ENCODE measurements around the gene SYNPO2.
"Not testable (repeated sequence)": the region's sequence is repeated elsewhere in the genome, so short reads cannot be mapped to it uniquely, and the experiment has no call there.

The SYNPO2 gene, protein sequence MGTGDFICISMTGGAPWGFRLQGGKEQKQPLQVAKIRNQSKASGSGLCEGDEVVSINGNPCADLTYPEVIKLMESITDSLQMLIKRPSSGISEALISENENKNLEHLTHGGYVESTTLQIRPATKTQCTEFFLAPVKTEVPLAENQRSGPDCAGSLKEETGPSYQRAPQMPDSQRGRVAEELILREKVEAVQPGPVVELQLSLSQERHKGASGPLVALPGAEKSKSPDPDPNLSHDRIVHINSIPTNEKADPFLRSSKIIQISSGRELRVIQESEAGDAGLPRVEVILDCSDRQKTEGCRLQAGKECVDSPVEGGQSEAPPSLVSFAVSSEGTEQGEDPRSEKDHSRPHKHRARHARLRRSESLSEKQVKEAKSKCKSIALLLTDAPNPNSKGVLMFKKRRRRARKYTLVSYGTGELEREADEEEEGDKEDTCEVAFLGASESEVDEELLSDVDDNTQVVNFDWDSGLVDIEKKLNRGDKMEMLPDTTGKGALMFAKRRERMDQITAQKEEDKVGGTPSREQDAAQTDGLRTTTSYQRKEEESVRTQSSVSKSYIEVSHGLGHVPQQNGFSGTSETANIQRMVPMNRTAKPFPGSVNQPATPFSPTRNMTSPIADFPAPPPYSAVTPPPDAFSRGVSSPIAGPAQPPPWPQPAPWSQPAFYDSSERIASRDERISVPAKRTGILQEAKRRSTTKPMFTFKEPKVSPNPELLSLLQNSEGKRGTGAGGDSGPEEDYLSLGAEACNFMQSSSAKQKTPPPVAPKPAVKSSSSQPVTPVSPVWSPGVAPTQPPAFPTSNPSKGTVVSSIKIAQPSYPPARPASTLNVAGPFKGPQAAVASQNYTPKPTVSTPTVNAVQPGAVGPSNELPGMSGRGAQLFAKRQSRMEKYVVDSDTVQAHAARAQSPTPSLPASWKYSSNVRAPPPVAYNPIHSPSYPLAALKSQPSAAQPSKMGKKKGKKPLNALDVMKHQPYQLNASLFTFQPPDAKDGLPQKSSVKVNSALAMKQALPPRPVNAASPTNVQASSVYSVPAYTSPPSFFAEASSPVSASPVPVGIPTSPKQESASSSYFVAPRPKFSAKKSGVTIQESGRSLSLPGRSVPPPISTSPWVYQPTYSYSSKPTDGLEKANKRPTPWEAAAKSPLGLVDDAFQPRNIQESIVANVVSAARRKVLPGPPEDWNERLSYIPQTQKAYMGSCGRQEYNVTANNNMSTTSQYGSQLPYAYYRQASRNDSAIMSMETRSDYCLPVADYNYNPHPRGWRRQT

DNA sequence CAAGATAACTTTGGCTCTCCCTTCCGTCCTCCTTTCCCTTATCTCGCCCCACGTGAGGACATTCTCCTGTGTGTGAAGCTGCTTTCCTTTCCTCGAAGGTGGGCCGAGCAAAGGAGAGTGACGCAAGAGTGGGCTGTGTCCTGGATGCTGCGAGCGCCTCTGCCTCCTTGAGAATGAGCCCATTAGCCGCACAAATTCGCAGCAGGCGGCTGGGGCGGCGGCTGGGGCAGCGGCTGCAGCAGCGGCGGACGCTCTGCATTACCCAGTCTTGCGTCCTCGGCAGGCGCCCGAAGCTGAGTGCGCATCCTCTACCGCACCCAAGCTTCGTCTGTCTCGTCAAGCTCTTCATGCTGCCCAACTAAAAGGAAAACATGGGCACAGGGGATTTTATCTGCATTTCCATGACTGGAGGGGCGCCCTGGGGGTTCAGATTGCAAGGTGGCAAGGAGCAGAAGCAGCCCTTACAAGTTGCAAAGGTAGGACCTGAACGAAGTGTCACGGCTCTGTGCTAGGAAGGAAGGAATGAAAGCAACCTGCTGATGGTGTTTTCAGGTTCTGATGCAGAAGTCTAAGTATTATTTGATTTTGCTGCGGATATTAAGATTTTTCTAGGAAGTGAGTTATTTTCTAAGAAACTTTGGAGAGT, at the start of gene SYNPO2:
Gene SYNPO2, plus strand, starts transcription at position 189 of the 646 bp plus-strand sequence. Its CDS starts 183 bp downstream, at position 372.
- peak; percentile 37 for DNase-seq

- DNase-seq, result no peak
Measured at GRCh38 chr4:118839221-118839927, 49.3 kb upstream of the SYNPO2 start.

DNA sequence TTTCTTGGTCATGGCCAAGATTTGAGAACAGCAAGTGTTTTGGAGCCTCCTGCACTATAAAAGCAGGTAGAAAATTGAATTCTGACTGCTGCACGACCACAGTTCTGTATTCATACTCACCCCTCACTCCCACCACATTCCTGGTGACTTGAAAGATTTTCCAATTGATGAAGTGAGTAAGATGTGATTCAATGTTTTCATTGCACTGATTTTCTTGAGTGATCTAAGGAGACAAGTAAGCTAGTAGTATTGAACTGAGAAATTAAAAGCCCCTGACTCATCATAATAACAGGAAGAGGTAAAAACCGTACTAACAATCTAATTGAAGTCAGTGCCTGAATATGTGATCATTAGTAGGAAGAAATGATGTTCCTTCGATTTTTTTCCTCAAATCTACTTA, 46.6 kb upstream of the SYNPO2 start:
- no peak for DNase-seq

DNA sequence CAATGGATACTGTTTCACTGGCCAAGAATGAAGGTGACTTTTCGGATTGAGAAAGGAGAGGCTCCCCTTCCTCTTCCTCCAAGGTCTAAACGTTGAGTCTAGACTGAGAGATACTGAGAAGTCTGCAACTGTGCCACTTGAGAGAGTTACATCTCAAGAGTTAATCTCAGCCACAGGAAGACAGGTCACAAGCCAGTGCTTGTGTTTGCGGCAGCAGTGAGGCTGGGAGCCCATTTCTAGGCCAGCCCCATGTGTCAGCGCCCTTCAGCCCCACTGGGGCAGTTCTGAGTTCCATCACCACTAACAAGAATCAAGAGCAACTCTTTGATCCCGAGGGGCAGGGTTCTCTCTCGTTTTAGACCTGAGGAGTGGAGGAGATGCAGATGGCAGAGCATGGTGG, 45.4 kb upstream of the SYNPO2 start:
- no peak for DNase-seq

GRCh38 chr4:118845552-118846050, 43.1 kb upstream of the SYNPO2 start:
- no peak for DNase-seq

DNA sequence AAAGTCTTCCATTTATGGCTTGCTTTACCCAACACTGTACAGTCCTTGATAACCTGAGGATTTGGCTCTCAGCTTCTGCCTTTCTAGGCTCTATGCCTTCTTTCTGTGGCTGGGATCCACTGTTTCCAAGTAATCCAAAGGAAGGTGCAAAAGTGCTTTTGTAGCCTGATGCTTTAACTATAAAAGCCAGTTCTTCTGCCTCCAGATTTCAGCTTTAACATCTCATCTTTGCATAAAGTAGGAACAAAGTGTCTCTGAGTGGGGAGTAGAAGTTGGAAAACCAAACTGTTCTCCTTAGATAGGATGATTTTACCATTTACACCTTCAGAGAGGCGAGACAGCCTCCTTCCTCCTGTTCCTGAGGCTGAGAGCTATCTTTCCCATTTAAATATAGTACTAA, 41.7 kb upstream of the SYNPO2 start:
- no peak for DNase-seq

DNA sequence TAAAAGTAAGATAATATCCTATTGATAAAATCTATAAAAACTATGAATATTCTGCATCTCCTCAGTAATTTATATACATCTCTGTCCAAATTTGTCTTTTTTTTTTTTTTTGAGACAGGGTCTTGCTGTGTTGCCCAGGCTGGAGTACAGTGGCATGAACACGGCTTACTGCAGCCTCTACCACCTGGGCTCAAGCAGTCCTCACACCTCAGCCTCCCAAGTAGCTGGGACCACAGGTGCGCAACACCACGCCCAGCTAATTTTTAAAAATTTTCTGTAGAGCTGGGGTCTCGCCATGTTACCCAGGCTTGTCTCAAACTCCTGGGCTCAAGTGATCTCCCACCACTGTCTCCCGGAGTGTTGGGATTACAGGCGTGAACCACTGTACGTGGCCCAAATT, 40.4 kb upstream of the SYNPO2 start:
- no peak for DNase-seq

GRCh38 chr4:118848901-118849300, 39.8 kb upstream of the SYNPO2 start:
- no peak for DNase-seq

DNA sequence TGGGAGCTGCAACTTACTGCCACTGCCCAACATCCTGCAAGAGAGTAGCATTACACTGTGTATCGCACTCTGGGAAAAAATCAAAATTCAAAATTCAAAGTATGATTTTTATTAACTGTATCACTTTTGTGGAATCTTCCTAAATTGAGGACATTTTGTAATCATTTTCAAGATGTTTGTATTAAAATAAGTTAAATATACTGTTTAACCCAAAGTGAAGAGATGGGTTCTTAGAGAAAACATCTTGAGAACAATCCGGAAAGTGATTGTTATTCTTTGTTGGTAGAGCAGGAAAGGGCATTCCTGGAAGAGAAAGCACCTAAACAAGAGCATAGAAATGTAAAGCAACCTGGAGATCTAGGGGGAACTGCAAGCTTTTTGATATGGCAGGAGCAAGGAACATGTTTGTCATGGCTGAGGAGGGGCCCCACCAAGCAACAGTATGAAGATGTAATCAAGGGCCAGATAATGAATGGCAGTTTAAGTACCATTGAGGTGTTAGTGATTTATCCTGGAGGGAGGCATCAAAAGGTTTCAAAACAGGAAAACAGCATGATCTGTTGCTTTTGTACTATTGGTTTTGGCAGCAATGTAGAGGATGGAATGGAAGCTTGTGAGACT, 38.7 kb upstream of the SYNPO2 start:
- no peak for DNase-seq

DNA sequence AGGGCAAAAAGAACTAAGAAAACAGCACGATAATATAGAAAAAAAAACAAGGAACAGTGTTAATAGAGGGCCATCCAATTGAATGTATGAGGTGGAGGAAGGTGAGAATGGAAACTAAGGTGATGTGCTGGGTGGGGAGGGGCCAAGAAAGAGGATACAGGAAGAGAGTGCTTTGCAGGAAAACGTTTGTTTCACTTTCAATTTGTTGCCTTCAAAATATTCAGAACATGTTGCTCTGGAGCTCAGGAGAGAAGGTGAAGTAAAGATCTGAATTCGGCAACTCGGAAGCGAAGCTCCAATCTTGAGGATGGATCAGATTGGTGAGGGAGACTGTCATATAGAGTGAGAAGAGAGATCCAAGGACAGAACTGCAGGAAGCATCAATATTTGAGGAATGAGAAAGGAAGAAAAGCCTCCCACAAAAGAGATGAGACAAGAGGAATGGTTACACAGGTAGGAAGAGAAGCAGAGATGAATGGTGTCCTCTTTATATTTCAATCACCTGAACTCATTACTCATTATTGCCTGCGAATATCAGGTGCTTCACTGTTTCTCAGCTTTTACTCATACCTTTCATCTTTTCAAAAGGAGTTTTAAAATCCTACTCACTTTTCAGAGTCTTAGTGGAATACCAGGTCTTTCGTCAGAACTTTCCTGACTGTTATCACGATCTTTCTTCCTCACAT, 38.0 kb upstream of the SYNPO2 start:
- no peak for DNase-seq

- DNase-seq, result no peak
Measured at GRCh38 chr4:118857760-118858159, 30.9 kb upstream of the SYNPO2 start.

DNA sequence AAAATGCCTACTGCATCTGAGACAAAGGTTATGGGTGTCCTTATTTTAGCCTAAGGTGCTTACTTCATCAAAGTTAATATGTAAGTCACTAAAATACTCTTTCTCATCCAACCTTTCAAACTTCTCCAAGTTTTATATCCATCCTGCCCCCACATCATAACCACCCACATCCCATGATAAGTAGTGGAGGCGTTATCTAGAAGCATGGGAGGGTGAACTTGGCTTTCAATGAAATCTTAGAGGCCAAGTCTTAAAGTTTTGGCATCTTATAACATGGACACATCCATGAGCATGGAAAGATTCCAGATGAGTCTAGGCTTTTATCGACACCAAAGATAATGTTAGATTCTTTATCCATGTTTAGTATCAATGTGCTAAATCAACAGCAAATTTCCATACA, 29.9 kb upstream of the SYNPO2 start:
- DNase-seq, result no peak

GRCh38 chr4:118865091-118865708, 23.5 kb upstream of the SYNPO2 start:
- DNase-seq, result peak; percentile 33

- DNase-seq, result no peak
Measured at GRCh38 chr4:118866442-118866841, 22.2 kb upstream of the SYNPO2 start.

DNA sequence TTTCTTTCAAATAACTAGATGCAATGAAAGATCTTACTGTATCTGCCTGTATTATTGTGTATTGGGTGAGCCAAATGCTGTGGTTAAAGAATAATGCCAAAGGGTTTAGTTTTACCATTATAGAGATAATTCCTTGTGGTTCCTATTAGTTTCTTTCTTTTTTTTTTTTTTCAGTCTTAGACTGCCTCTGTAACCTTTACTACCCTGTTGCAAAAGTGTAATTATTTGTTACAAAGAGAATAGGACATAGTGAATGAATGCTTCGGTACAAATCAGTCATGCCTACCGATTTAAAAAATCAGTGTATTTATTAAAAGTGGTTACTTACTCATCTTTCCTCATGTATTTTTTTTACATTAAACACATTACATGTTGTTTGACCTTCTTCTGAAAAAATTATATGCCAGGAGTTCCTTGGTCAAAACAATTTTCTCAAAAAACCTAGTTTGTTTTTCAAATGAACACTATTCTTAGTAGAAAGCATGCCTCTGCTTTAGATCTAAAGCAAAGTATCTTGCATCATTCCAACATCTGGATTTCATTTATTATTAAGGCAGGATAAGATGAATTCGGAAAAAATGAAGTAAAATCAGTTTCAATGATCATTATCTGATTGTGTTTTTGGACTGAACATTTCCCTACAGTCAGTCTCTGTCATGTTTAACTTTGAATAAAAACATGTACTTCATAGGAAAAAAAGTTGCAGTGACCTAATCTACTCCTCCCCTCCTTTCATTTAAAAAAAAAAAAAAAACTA, 21.2 kb upstream of the SYNPO2 start:
- DNase-seq, result no peak

- DNase-seq, result no peak
Measured at GRCh38 chr4:118869808-118870342, 18.8 kb upstream of the SYNPO2 start.

- no peak for DNase-seq
Measured at GRCh38 chr4:118872181-118872580, 16.5 kb upstream of the SYNPO2 start.

DNA sequence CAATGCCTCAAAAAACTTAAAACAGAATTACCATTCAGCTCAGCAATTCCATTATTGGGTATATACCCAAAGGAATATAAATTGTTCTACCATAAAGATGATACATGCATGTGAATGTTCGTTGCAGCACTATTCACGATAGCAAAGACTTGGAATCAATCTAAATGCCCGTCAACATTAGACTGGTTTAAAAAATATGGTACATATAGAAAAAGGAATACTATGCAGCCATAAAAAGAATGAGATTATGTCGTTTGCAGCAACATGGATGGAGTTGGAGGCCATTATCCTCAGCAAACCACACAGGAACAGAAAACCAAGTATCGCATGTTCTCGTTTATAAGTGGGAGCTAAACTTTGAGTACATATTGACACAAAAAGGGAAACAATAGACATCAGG, 10.9 kb upstream of the SYNPO2 start:
- DNase-seq, result no peak

GRCh38 chr4:118878507-118878906, 10.1 kb upstream of the SYNPO2 start:
- DNase-seq, result not testable (repeated sequence)
